DMS 273 treated with DMSO at 0.1 percent for 48 hours (cell line): ENCODE results near the gene LKAAEAR1.
A peak's percentile ranks its signal among the peaks of the same experiment; 100 is the strongest.

ENCODE experiments used
- DNase-seq: peaks from one replicate; lab custom pipeline; 2025; lab: John Stamatoyannopoulos, UW

The LKAAEAR1 gene

GRCh38 chr20:64050261-64051032, 33.8 kb downstream of the LKAAEAR1 start:
- no peak for DNase-seq

GRCh38 chr20:64049878-64050260, 34.3 kb downstream of the LKAAEAR1 start:
- DNase-seq: no peak

GRCh38 chr20:64049060-64049877, 34.9 kb downstream of the LKAAEAR1 start, which contains the start of gene SOX18:
Gene SOX18, minus strand, starts transcription at chr20:64049639. Its CDS starts 123 bp downstream, at chr20:64049516.
- no peak for DNase-seq

- DNase-seq: no peak
These were observed 35.7 kb downstream of the LKAAEAR1 start for GRCh38 chr20:64048402-64049044.

GRCh38 chr20:64047968-64048401, 36.2 kb downstream of the LKAAEAR1 start:
- no peak for DNase-seq

- no peak for DNase-seq
These were observed 37.2 kb downstream of the LKAAEAR1 start for GRCh38 chr20:64047046-64047389.

GRCh38 chr20:64045346-64046011, 38.7 kb downstream of the LKAAEAR1 start:
- DNase-seq: no peak

- DNase-seq: peak; percentile 37
These were observed 39.5 kb downstream of the LKAAEAR1 start for GRCh38 chr20:64044484-64045247.

GRCh38 chr20:64043768-64044167, 40.4 kb downstream of the LKAAEAR1 start:
- DNase-seq: no peak

- DNase-seq: no peak
These were observed 42.0 kb downstream of the LKAAEAR1 start for GRCh38 chr20:64042054-64042781.

GRCh38 chr20:64041781-64042053, 42.5 kb downstream of the LKAAEAR1 start:
- DNase-seq: no peak

GRCh38 chr20:64041040-64041780, 43.0 kb downstream of the LKAAEAR1 start:
- DNase-seq: peak; percentile 76

GRCh38 chr20:64040231-64041039, 43.8 kb downstream of the LKAAEAR1 start:
- DNase-seq: no peak

- DNase-seq: no peak
These were observed 44.7 kb downstream of the LKAAEAR1 start for GRCh38 chr20:64039293-64040160.

GRCh38 chr20:64038565-64039292, 45.5 kb downstream of the LKAAEAR1 start:
- DNase-seq: no peak

- DNase-seq: no peak
These were observed 46.0 kb downstream of the LKAAEAR1 start for GRCh38 chr20:64038224-64038564.

- DNase-seq: no peak
These were observed 46.5 kb downstream of the LKAAEAR1 start for GRCh38 chr20:64037498-64038213.
